Esophagus mucosa (tissue), 1 donor: ENCODE data around the gene TDRD9. TPM values are rescaled to one million over a fixed set of nuclear protein-coding genes. Genes with fewer than 3 reads are reported as not detected.
"Not testable (repeated sequence)": the region's sequence is repeated elsewhere in the genome, so short reads cannot be mapped to it uniquely, and the experiment has no call there.

Source experiments
- ATAC-seq: fragments of 200-7000 bp; cut with Tn5 transposase; one replicate; pipeline ENCODE4 v1.9.1; 2020
- total RNA-seq: library from RNA; stranded (reverse); gene quantifications from one replicate; pipeline ENCODE4 v1.2.4, GENCODE V29; 2023
- donor health status: DM: yes; HTN: yes; CAD: no.

Gene TDRD9
- total RNA-seq, 1 donor from 2014 or later, result 0.16 TPM

DNA sequence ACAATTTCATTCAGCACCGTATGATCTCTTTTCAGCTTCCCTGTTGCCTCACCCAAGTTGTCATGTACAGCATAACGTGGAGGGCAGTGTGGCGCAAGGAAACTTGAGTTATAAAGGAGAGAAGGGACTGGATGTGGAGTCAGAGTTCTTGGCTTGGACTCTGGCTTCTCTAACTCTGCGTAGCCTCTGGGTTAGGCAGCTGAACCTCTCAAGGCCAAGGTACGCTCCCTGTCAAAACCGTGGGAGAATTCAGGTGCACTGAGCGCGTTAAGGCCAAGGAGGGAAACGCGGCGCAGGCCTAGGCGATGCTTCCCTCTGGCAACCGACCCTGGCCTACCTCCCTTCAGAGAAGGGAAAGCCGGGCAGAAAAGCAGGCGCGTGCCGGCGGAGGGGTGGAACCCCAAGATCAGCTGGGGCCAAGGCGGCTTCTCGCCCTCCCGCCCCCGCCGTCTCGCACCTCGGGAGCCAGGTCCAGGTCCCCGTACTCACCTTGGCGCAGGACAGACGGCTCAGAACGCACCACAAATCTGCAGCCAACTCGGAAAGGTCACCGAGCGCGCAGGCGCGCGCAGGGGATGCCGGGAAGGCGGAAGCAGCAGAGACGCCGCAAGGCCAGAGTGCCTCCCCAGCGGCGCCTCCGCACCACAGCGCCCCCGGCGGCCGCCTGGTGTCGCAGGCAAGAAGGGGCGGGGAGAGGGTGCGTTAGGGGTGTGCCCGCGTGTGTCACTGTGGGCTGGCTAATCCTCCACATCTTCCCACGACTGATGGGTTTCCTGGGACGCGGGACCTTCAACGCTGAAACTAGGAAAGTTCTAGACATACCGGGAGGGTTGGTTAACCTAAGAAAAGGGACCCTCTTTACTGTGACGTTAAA is 7.0 kb upstream of the TDRD9 start:
- peak; percentile 99 for ATAC-seq

DNA sequence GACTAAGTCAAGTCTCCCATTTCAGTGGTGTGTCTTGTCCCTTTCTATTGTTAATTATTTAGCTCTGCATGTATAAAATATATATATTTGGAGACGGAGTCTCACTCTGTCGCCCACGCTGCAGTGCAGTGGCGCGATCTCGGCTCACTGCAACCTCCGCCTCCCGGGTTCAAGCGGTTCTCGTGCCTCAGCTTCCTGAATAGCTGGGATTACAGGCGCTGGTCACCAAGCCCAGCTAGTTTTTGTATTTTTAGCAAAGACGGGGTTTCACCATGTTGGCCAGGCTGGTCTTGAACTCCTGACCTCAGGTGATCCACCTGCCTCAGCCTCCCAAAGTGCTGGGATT is 6.4 kb upstream of the TDRD9 start:
- not testable (repeated sequence) for ATAC-seq

DNA sequence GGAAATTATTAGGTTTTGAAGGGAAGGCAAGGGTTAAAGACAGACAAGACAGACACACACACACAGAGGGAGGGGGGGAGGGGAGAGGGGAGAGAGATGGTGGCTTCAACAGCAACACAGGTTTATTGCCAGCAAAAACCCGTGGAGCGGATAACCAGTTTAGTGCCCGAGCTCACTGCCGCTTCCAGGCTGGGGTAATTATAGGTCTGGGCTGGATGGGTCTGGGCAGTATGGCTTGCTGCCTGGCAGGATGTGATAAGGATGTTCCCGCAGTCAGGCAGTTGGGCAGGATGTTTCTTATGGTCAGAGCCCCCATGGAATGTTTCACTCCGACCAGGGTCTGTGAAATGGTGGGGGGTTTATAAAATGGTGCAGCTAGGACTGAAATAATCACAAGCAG is 4.4 kb upstream of the TDRD9 start:
- no peak for ATAC-seq

DNA sequence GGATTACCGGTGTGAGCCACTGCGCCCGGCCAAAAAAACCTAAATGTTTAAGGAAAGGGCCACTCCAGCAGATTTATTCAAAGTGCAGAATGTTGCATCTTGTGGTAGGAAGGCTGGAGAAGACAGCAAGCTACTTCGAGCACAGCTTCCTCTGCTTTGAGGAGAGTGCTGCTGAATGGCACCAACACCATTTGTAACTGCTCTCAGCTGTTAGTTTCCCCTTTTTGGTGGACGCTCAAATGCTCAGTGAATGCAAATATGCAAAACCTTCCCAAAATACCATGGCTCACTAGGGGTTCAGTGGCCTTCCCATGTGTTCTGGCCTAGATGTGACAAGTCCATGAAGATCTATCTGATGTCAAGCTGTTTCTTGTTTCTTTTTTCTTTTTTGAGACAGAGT is 2.9 kb upstream of the TDRD9 start:
- no peak for ATAC-seq

DNA sequence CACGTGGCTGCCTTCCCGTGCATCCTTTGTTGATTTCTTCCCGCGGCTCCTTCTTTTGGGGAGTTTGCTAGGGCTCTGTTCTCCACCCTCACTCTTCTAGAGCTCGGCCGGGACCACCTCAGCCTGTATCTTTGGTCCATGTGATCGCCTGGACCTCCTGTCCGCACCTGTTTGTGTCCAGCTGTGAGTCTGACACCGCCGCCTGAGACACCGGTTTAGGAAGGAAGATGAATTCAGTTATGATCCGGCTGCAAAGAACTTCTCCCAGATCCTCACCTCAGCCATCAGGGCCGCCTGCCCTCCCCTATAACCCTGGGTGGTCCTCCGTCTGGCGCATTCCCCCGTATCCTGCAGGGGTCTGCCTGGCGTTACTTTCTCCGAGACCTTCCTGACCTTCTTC is 690 bp upstream of the TDRD9 start:
- ATAC-seq, result no peak

DNA sequence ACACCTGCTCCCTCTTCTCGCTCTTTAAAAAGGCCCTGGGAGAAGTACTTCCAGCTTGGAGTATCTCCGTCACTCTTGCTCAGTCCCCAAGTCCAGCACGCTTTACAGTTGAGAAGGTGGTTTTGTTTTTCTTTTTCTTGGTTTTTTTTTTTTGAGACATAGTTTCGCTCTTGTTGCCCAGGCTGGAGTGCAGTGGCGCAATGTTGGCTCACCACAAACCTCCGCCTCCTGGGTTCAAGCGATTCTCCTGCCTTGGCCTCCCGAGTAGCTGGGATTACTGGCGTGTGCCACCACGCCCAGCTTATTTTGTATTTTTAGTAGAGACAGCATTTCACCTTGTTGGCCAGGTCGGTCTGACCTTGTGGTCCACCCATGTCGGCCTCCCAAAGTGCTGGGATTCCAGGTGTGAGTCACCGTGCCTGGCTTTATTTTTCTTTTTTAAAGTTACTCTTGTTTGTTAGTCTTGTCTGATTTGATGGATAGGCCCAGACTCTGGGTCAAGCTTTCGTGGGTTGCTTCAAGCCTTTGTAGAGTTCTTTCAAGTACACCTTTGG is 1.9 kb downstream of the TDRD9 start:
- ATAC-seq, result no peak

DNA sequence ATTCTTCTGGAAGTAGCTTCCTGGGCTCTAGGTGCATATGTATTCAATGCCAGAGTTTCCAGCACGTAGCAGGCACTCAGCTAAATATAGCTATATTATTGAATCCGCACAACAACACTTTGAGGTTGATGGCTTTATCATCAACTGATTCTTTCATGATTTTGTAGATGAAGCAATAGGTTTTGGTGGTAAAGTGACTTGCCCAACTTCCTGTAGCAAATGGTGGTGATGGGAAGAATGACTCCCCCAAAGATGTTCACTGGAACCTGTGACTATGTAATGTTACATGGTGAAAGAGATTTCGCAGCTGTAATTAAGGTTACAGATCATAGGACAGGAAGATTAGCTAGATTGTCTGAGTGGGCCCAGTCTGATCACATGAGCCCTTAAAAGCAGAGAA is 3.2 kb downstream of the TDRD9 start:
- ATAC-seq, result no peak

DNA sequence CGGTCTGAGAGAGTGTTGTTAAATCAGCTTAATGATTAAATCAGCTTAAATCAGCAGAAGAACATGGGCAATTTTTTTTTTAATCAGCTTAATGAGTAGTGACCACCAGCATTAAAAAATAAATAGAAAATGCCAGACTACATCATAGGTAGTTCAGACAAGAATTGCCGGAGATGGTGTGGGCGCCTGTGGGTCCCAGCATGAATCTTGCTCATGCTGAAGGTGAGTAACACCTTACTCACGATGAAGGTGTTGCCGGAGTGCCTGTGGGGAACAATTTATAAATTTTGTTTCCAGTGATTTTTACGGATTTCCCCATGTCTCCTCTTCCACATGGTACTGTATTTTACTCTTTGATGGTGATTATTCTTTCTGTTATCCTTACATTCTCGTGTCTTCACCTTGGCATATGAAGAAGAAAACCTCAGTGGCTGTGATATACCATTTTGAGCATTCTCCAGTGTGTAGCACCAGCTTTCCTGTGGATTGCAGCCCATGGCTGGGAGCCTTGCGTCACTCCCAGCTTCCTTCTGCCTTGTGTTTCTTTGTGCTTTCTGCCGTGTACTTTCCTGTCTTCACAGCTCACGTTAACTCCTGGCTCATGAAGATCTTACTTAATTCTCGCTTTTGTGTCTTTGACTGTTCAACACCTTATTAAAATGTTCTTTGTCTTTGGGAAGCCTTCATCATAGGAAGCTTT is 4.7 kb downstream of the TDRD9 start:
- peak; percentile 75 for ATAC-seq

DNA sequence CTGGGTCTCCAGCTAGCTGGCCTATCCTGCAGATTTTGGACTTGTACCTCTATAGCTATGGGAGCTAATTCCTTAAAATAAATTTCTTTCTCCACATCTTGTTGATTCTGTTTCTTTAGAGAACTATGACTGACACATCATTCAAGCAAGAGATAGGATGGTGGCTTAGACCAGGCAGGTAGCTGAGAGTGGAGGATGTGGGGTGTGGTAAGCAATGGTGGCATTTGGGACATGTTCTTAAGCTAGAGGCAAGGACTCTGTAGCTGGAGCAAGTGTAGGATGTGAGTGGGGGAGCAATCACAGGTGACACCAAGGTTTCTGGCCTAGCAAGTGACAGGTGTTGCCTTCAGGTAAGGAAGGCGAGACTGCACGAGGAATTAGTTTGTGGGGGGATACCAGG is 6.8 kb downstream of the TDRD9 start:
- no peak for ATAC-seq

DNA sequence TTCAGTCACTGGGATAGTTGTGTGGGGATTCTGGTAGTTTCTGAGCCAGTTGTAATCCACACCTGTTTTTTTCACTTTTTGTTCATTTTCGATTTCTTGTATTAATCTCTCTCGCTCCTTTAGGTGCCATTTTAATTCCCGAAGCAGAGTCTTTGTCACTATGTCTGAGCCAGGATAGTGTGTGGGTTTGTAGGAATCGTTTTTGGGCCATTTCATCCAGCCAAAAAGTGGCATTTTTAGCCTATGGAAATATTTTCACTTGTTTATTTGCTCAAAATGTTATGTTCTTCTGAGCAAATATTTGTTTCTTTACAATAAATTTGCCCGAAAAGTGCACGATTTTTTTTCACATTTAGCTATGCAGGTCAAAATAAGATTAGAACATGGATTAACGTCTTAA is 13.2 kb downstream of the TDRD9 start:
- ATAC-seq, result no peak

DNA sequence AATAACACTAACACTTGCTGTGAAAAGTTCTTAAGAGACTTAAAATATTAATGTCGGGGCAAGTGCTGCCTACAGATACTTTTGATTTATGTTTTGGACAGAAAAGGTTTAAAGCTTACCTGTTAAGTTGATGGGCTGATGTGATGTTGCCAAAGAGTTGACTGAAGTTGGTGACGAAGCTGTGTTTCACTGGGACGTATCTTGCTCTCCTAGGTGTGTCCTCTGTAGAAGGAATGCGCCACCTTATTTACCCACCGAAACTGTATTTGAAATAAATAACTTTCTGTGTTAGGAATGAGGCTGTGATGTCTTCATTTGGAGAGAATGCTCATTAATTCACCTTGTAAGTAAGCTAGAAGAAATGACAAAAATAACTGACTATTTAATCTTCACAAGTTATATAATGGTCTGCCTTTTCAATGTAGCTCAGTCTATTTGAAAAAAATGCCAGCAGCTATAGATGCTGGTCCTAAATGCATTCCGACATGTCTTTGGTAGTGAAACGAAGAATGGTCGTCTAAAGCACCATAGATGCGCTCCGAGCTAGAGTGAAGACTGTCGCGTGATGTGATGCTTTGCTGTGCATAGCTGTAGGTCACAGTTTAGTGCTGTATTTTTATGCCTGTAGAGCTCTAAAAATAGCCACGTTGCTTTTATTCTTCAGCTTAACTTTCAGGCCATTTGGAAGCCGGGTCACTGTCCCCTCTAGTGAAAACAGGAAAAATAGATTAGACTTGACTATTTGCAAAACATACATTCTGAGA is 13.9 kb downstream of the TDRD9 start, which contains the start of gene RD3L:
TSS of gene RD3L (minus strand) at position 557 of the 764 bp plus-strand sequence. CDS start 834 bp downstream, outside the sequence.
- ATAC-seq, result no peak

DNA sequence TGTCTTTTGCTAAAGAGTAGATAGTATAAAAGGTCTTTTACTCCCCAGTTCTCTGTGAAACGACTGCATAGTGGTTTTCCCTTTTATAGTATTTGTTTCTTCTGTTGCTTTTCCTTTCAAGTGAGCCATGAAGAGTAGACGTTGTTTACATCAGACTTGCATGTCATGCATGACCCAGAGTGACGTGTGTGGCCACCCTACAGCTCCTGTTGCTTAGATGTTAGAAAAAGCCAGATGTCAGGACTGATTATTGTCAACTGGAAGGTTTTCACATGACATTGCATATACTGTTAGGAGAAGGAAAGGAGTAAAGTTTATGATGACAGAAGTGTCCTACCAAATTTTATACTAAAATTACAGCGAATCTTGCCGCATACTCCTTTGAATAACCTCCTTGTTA is 15.4 kb downstream of the TDRD9 start:
- ATAC-seq, result no peak

DNA sequence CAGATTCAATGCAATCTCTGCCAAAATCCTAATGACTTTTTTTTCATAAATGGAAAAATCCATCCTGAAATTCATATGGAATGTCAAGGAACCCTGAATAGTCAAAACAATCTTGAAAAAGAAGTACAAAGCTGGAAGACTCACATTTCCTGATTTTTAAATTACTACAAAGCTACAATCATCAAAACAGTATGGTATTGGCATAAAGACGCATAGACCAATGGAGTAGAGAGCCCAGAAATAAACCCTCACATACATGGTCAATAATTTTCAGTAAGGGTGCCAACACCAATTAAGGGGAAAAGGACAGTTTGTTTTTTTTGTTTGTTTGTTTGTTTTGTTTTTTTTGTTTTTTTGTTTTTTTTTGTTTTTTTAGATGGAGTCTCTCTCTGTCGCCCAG is 18.7 kb downstream of the TDRD9 start:
- ATAC-seq, result no peak

DNA sequence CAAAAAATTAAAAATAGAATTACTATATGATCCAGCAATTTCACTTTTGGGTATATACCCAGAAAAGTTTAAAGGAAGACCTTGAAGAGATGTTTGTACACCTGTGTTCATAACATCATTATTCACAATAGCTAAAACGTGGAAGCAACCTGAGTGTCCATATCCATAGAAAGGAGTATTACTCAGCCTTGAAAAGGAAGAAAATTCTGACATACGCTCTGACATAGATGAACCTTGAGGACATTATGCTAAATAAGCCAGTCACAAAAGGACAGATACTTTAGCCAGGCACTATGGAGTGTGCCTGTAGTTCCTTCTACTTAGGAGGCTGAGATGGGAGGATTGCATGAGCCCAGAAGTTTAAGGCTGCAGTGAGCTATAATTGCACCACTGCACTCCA is 20.2 kb downstream of the TDRD9 start:
- no peak for ATAC-seq

DNA sequence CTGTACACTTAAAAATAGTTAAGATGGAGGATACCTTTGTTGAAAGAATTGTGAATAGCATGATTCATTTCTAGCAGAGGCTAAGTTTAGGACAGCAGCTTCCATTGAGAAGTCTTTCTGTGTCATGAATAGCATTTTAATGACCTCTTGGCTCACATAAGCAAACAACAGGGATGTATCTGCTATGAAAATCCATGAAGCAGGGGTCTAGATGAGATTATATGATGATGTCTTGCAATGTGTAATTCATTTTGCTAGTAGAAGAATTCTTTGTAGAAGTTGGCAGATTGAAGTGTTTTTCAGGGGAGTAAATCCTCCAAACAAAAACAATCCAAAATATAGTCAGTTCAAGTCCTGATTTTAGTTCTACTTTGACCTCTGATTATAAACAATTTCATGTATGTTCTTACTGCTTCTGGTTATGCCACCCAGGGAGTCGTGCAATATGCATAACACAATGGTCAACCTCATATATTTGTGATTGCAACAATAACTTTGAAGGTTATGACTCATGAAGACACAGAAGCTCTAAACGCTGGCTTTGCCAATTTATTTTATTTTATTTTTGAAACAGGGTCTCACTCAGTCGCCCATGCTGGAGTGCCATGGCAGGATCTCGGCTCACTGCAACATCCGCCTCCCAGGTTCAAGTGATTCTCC is 21.0 kb downstream of the TDRD9 start:
- peak; percentile 32 for ATAC-seq

DNA sequence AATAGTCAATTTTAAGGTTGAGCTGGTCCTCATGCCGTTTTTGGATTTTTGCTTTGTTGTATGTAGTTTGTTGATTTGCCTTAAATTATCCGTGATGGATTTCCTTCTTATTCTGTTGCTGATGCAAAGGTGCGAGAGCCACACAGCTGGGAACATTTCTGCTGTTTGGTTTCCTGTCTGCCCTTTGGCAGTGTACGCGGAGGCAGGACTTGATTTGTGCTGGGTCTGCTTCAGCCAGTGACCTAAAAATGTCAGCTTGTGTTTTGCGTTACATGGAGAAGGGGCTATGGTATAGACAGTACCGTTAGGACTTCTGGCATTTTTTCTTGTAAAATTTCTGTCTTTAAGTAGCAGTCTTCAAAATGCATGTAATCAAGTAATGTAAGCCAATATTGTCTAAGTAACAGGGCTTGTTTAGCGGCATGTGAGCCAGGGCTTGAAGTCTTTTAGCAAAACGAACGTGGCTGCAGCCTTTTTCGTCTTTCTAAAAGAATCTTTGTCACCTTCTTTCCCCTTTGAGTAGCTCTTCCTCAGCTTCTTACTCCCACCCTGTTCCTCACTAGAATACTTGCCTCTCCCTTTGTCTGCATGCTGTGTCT is 32.3 kb downstream of the TDRD9 start:
- ATAC-seq, result no peak

DNA sequence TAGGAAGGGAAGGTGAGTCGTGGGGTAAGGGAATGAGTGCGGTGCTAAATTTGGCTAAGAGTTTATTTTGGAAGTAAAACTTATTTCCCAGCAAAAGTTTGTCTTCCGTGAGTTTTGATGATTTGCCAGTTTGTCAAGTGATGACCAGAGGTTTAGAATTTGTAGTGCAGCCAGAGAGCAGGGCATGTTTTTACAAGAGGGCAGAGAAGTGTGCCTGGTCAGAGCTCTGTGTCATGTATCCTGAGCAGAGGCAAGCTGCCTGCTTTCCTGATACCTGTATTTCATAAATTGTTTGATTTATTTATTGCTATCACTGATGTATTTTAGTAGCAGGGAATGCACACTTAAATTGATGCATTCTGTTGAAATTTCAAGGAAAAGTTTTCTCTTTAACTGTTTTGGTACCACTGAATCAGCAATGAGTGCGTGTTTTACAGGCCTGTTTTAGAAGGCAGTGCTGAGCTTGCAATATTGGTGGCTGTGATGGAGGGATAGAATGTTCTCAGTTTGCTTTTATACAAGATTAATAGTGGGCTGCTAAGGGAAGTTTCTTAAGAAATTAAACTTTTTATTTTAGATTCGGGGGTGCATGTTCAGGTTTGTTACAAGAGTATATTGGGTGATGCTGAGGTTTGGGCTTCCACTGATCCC is 33.8 kb downstream of the TDRD9 start:
- ATAC-seq, result no peak

DNA sequence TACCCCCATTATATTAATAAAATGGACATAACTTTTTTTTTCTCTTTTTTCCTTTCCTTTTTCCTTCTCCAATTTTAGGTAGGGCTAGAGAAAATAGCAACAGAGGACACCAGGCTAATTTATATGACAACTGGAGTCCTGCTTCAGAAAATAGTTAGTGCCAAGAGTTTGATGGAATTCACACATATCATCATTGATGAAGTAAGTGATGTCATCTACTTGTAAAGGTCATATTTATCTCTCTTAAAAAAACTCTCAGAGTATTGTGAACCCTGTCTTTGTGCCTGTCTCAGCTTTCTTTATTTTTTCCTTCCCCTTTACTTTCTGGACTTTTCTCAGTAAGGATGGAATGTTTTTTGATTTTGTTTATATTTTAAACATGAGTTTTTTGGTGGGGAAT is 38.4 kb downstream of the TDRD9 start:
- no peak for ATAC-seq

DNA sequence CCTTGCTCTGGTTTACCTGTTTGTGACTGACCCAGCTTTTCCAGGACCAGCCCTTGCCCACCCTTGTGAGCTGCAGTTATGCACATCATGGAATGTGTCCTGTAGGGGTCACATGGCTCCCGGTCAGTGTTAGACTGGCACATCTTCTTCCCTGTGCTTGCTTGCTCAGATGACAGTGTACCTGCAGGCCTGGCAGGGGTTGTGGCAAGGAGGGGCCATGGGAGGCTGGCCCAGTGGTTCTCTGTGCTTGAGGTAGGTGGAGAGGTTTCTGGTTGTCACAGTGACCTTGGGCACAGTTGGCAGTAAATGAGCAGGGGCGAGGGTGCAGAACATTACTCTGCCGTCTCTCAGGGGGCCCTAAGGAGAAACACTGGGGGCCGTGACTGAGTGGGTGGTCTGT is 41.7 kb downstream of the TDRD9 start:
- no peak for ATAC-seq

DNA sequence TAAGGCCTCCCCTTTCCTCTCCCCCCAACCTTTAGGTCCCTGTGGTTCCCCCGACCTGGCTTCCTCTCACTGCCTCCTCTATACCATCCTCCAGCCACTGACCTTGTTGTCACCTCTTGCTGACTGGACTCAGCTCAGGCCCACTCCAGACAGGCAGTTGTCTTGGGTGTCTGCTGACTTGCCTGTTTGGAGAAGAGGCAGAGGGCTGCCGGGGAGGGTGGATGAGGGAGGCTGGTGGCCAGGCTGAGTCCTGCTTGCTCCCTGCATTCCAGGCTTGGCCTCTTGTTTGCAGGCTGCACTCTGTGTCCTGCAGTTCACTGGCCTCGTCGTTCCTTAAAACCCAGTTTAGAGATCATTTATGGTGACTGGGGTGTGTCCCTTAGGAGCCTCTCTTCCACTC is 45.1 kb downstream of the TDRD9 start:
- no peak for ATAC-seq

DNA sequence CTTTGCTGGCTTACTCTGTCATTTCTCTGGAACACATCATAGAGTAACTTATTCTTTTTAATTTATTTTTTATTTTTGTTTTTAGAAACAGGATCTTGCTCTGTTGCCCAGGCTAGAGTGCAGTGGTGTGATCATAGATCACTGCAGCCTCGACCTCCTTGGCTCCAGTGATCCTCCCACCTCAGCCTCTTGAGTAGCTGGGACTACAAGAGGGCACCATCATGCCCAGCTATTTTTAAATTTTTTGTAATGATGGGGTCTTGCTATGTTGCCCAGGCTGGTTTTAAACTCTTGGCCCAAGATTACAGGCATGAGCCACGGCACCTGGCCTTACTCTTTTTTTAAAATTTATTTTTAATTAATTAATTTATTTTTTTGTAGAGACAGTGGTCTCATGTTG is 46.3 kb downstream of the TDRD9 start:
- ATAC-seq, result no peak
